ENCODE results near the gene TMEM101. TPM values are rescaled to one million over a fixed set of nuclear protein-coding genes. Genes with fewer than 3 reads are reported as not detected.
A peak's percentile ranks its signal among the peaks of the same experiment; 100 is the strongest.

Gene TMEM101
- total and polyA plus RNA-seq, 2 experiments from 2014 or later, result 33.4 to 41.0 TPM

DNA sequence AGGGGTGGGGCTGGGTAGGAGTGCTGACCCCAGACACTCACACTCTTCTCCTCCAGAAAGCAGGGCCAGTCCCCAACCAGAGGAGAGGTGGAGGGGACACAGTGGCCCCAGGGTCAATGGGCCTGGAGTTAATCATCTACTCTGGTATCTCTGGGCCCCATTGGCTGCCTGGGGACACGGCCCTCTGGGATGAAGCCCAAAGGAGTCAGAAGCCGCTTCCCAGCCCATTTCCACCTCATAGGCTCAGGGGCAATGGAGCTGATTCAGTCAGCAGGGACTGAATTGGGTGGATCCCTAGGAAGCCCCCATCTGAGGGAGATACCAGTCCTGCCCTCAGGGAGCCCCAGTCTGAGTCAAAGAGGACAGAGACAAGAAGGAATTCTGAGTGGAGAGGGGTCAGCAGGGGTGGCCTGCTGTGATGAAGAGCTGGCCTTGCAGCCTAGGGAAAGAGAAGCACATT lies 13.3 kb downstream of the TMEM101 start:
- Histone ChIP-seq H3K27me3 (peaks cover 43% of the 10 kb centered on the region), H3K4me2 (no peak overlapping the region), H3K4me3 (no peak overlapping the region), H3K27ac (no peak overlapping the region), H3K4me1 (ENCODE audit: insufficient read depth) (peaks cover 21% of the 10 kb centered on the region), H3K9me2 (replicated peaks; ENCODE audit: insufficient read depth) (no peaks in the 10 kb centered on the region), H3K9me3 (ENCODE audit: low read depth) (no peaks in the 10 kb centered on the region), H2AFZ (no peak overlapping the region), H3K79me2 (no peaks in the 10 kb centered on the region), H4K20me1 (ENCODE audit: insufficient read depth, poor library complexity, severe bottlenecking) (no peaks in the 10 kb centered on the region), H3K36me3 (replicated peaks; ENCODE audit: insufficient read depth, low read depth) (no peaks in the 10 kb centered on the region)
- peak; percentile 35 for DNase-seq (ENCODE audit: low spot score)
- 68% methylated on average over 2 of the region's 2 CpGs for WGBS (ENCODE audit: low lambda C conversion rate, missing lambda C conversion rate)
- TF ChIP-seq EZH2 (IDR thresholded peaks at IDR 0.05; ENCODE audit: borderline replicate concordance) (no peak), EZH2phosphoT487 (IDR thresholded peaks at IDR 0.05; ENCODE audit: low read depth, severe bottlenecking, unreplicated experiment) (no peak)
- TF ChIP-seq, protein P1, sequence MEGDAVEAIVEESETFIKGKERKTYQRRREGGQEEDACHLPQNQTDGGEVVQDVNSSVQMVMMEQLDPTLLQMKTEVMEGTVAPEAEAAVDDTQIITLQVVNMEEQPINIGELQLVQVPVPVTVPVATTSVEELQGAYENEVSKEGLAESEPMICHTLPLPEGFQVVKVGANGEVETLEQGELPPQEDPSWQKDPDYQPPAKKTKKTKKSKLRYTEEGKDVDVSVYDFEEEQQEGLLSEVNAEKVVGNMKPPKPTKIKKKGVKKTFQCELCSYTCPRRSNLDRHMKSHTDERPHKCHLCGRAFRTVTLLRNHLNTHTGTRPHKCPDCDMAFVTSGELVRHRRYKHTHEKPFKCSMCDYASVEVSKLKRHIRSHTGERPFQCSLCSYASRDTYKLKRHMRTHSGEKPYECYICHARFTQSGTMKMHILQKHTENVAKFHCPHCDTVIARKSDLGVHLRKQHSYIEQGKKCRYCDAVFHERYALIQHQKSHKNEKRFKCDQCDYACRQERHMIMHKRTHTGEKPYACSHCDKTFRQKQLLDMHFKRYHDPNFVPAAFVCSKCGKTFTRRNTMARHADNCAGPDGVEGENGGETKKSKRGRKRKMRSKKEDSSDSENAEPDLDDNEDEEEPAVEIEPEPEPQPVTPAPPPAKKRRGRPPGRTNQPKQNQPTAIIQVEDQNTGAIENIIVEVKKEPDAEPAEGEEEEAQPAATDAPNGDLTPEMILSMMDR (IDR thresholded peaks at IDR 0.05; ENCODE audit: poor library complexity), result no peak

DNA sequence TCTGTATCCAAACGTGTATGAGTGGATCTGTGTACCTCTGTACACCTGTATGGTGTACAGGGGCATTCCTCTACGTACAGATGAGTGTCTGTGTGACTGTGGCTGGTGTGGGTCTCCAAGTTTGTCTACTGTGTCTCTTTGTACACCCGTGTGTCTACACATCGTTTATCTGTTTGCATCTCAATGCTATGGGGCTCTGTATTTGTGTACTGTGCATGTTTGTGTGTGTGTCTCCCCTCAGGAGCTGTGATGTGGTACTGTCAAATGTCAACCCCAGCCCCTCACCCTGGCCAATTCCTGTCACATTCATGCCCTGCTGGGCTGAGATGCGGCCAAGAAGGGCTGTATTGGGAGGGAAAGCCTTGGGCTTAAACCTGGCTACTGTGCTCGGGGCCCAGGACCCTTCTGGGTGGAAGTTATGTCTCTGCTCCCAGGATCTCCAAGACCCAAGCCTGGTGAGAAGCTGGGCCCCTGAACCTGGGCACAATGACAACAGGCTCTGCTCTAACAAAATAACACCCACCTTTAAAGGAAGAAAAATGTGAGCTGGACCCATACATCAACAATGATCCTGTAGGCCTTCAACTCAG lies 13.8 kb downstream of the TMEM101 start:
- Histone ChIP-seq H2AFZ (no peak overlapping the region), H4K20me1 (ENCODE audit: insufficient read depth, poor library complexity, severe bottlenecking) (no peaks in the 10 kb centered on the region), H3K4me3 (no peak overlapping the region), H3K9me3 (ENCODE audit: low read depth) (no peaks in the 10 kb centered on the region), H3K27me3 (peaks cover 45% of the 10 kb centered on the region), H3K36me3 (replicated peaks; ENCODE audit: insufficient read depth, low read depth) (no peaks in the 10 kb centered on the region), H3K4me1 (ENCODE audit: insufficient read depth) (peaks cover 19% of the 10 kb centered on the region), H3K4me2 (no peak overlapping the region), H3K27ac (no peak overlapping the region), H3K79me2 (no peaks in the 10 kb centered on the region), H3K9me2 (replicated peaks; ENCODE audit: insufficient read depth) (no peaks in the 10 kb centered on the region)
- DNase-seq (ENCODE audit: low spot score), result no peak
- TF ChIP-seq EZH2 (IDR thresholded peaks at IDR 0.05; ENCODE audit: borderline replicate concordance) (no peak), EZH2phosphoT487 (IDR thresholded peaks at IDR 0.05; ENCODE audit: low read depth, severe bottlenecking, unreplicated experiment) (no peak)
- TF ChIP-seq, protein P1 (IDR thresholded peaks at IDR 0.05; ENCODE audit: poor library complexity), result no peak
- 72% methylated on average over 6 of the region's 6 CpGs for WGBS (ENCODE audit: low lambda C conversion rate, missing lambda C conversion rate)

DNA sequence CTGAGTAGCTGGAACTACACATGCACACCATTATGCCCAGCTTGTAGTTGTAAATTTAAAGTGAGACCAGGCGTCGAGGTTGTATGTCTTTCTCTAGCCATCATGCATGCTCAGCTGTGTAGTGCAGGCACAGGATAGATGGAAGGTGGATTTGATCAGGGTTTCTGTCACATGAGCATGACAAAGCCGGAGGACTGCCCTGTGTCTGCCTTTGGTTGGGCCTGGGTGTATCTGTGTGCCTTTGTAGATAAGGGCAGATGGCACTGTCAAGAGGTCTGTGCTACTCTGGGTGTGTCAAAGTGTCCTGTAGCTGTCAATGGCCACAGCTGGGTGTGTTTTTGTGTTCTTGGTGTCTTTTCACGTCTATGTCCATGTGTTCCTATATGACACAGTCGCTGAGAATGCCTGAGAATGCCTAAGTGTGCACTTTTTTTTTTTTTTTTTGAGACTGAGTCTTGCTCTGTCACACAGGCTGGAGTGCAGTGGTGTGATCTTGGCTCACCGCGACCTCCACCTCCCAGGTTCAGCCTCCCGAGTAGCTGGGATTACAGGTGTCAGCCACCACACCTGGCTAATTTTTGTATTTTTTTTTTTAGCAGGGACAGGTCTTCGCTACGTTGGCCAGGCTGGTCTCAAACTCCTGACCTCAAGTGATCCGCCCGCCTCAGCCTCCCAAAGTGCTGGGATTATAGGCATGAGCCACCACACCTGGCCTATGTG lies 14.5 kb downstream of the TMEM101 start:
- 93% methylated on average over 11 of the region's 12 CpGs for WGBS (ENCODE audit: low lambda C conversion rate, missing lambda C conversion rate)
- H2AFZ ChIP-seq, result no peak overlapping the region
- no peaks in the 10 kb centered on the region for H3K9me3 ChIP-seq (ENCODE audit: low read depth)

More for the DNA sequence above, 14.5 kb downstream of the TMEM101 start:
- no peaks in the 10 kb centered on the region for H4K20me1 ChIP-seq (ENCODE audit: insufficient read depth, poor library complexity, severe bottlenecking)
- H3K27me3 ChIP-seq, result peaks cover 43% of the 10 kb centered on the region
- no peaks in the 10 kb centered on the region for H3K9me2 ChIP-seq (replicated peaks; ENCODE audit: insufficient read depth)
- no peaks in the 10 kb centered on the region for H3K79me2 ChIP-seq
- peaks cover 13% of the 10 kb centered on the region for H3K4me1 ChIP-seq (ENCODE audit: insufficient read depth)
- TF ChIP-seq EZH2phosphoT487 (IDR thresholded peaks at IDR 0.05; ENCODE audit: low read depth, severe bottlenecking, unreplicated experiment) (no peak), EZH2 (IDR thresholded peaks at IDR 0.05; ENCODE audit: borderline replicate concordance) (no peak)
- TF ChIP-seq, protein P1 (IDR thresholded peaks at IDR 0.05; ENCODE audit: poor library complexity), result no peak
- H3K27ac ChIP-seq, result no peak overlapping the region
- no peaks in the 10 kb centered on the region for H3K36me3 ChIP-seq (replicated peaks; ENCODE audit: insufficient read depth, low read depth)
- no peak overlapping the region for H3K4me3 ChIP-seq
- H3K4me2 ChIP-seq, result no peak overlapping the region
- no peak for DNase-seq (ENCODE audit: low spot score)

All from hepatocyte (in vitro differentiated cells).